GM10266 (cell line): Measurements from ENCODE around the gene FMO5.
"Not testable (repeated sequence)": the region's sequence is repeated elsewhere in the genome, so short reads cannot be mapped to it uniquely, and the experiment has no call there.

Experiments
- DNase-seq: peaks from one replicate; pipeline ENCODE4 v3.0.0; 2012; ENCODE audit errors: extremely low spot score
- CTCF ChIP-seq: IDR thresholded peaks from 2 replicates; pipeline ENCODE4 v1.5.1; 2012; ENCODE audit warnings: mild to moderate bottlenecking, low read depth; ENCODE audit not compliant: control insufficient read depth, insufficient read depth; ENCODE audit errors: missing control alignments

Gene FMO5

GRCh38 chr1:147245586-147246021 lies 20.5 kb upstream of the FMO5 start:
- no peak for DNase-seq

GRCh38 chr1:147245129-147245528 lies 20.0 kb upstream of the FMO5 start:
- TF ChIP-seq CTCF: no peak

More at GRCh38 chr1:147245586-147246021, 20.5 kb upstream of the FMO5 start:
- no peak for TF ChIP-seq CTCF

GRCh38 chr1:147243841-147244240 lies 18.7 kb upstream of the FMO5 start:
- DNase-seq: no peak
- TF ChIP-seq CTCF: no peak

More at GRCh38 chr1:147245129-147245528, 20.0 kb upstream of the FMO5 start:
- no peak for DNase-seq

GRCh38 chr1:147243228-147243685 lies 18.1 kb upstream of the FMO5 start:
- no peak for TF ChIP-seq CTCF
- no peak for DNase-seq

GRCh38 chr1:147242449-147243227 lies 17.5 kb upstream of the FMO5 start, which contains the start of gene CHD1L:
Gene CHD1L (plus strand): TSS chr1:147242684. CDS start chr1:147242704, 20 bp downstream.
- DNase-seq: peak; percentile 93
- peak; percentile 100 for TF ChIP-seq CTCF

- DNase-seq: no peak
- TF ChIP-seq CTCF: no peak
These were observed 16.9 kb upstream of the FMO5 start for GRCh38 chr1:147241934-147242448.

- not testable (repeated sequence) for DNase-seq
These were observed 15.1 kb upstream of the FMO5 start for GRCh38 chr1:147240131-147240721.
